Smooth muscle cell (in vitro differentiated cells): ENCODE results near the gene GULP1. TPM values are rescaled to one million over a fixed set of nuclear protein-coding genes. Genes with fewer than 3 reads are reported as not detected.

Experiments
- DNase-seq: peaks from one replicate; lab custom pipeline; 2025; ENCODE audit not compliant: unreplicated experiment; lab: John Stamatoyannopoulos, UW
- H2AFZ ChIP-seq: fragments of 200-600 bp; sonication (generic); 2 replicates; pipeline ENCODE4 v1.6.0; 2016; ENCODE audit warnings: antibody characterized with exemption, low read depth, mild to moderate bottlenecking
- H3F3A ChIP-seq: fragments of 200-600 bp; sonication (generic); 2 replicates; pipeline ENCODE4 v1.6.0; 2017; ENCODE audit warnings: antibody characterized with exemption, low read depth
- H3K27ac ChIP-seq: fragments of 200-600 bp; sonication (generic); 2 replicates; pipeline ENCODE4 v1.5.1; 2016; ENCODE audit warnings: low read depth, mild to moderate bottlenecking
- H3K27me3 ChIP-seq: fragments of 200-600 bp; sonication (generic); 2 replicates; pipeline ENCODE4 v1.6.1; 2016; ENCODE audit warnings: low read depth, mild to moderate bottlenecking
- H3K36me3 ChIP-seq: fragments of 200-600 bp; sonication (generic); 2 replicates; pipeline ENCODE4 v1.5.1; 2016; ENCODE audit warnings: low read depth
- H3K4me1 ChIP-seq: fragments of 200-600 bp; sonication (generic); 2 replicates; pipeline ENCODE4 v1.5.1; 2016; ENCODE audit warnings: low read depth
- H3K4me2 ChIP-seq: fragments of 200-600 bp; sonication (generic); 2 replicates; pipeline ENCODE4 v1.6.0; 2016; ENCODE audit warnings: mild to moderate bottlenecking
- H3K4me3 ChIP-seq: fragments of 200-600 bp; sonication (generic); 2 replicates; pipeline ENCODE4 v1.5.1; 2016; ENCODE audit warnings: mild to moderate bottlenecking
- H3K79me2 ChIP-seq: fragments of 200-600 bp; sonication (generic); 2 replicates; pipeline ENCODE4 v1.6.0; 2016; ENCODE audit warnings: low read depth, mild to moderate bottlenecking
- H3K9ac ChIP-seq: fragments of 200-600 bp; sonication (generic); 2 replicates; pipeline ENCODE4 v1.6.0; 2016; ENCODE audit warnings: low read depth
- H3K9me3 ChIP-seq: fragments of 200-600 bp; sonication (generic); replicated peaks from 2 replicates; pipeline ENCODE4 v1.5.1; 2016; ENCODE audit warnings: low read depth
- H4K20me1 ChIP-seq: fragments of 200-600 bp; sonication (generic); 2 replicates; pipeline ENCODE4 v1.6.0; 2016; ENCODE audit warnings: low read depth
- CTCF ChIP-seq: fragments of 200-600 bp; sonication (generic); IDR thresholded peaks from 2 replicates; pipeline ENCODE4 v1.5.1; 2017; ENCODE audit warnings: borderline replicate concordance, mild to moderate bottlenecking, antibody characterized with exemption; ENCODE audit not compliant: insufficient read depth, poor library complexity, severe bottlenecking
- WGBS: methylation state at CpG from one replicate; pipeline ENCODE4 v1.1.7; 2016; ENCODE audit warnings: low lambda C conversion rate; 5-methylcytosine and 5-hydroxymethylcytosine counted together
- polyA plus RNA-seq: library from polyadenylated mRNA; unstranded; fragments of >200 nt; fragmentation: Nextera tagmentation; extraction: Ambion mirVana; gene quantifications from 2 replicates; pipeline ENCODE4 v1.2.1, GENCODE V29; 2016
- total RNA-seq: library from RNA; depleted of rRNA; stranded (reverse); fragments of >200 nt; gene quantifications from 2 replicates; pipeline ENCODE4 v1.2.3, GENCODE V29; 2014

GULP1 gene
- total and polyA plus RNA-seq, 2 experiments from 2014 or later: 40.2 to 115 TPM

- no peak for DNase-seq
- H3K4me3 ChIP-seq: no peak overlapping the region
- H3K27me3 ChIP-seq: no peaks in the 10 kb centered on the region
- H3K36me3 ChIP-seq: no peaks in the 10 kb centered on the region
- H4K20me1 ChIP-seq: no peaks in the 10 kb centered on the region
- H3K27ac ChIP-seq: no peak overlapping the region
- WGBS: 84% methylated on average over 10 of the region's 10 CpGs
- no peak overlapping the region for H3K9ac ChIP-seq
- no peaks in the 10 kb centered on the region for H3F3A ChIP-seq
- no peak for TF ChIP-seq CTCF
- peaks cover 27% of the 10 kb centered on the region for H3K4me1 ChIP-seq
- H3K79me2 ChIP-seq: peaks cover 6% of the 10 kb centered on the region
- no peak overlapping the region for H2AFZ ChIP-seq
- no peak overlapping the region for H3K4me2 ChIP-seq
- H3K9me3 ChIP-seq: no peaks in the 10 kb centered on the region
Observed at GRCh38 chr2:188276255-188276654, 15.4 kb upstream of the GULP1 start.

GRCh38 chr2:188277786-188278185, 13.9 kb upstream of the GULP1 start:
- Histone ChIP-seq H3K9ac (no peak overlapping the region), H2AFZ (no peak overlapping the region), H4K20me1 (no peaks in the 10 kb centered on the region), H3K36me3 (no peaks in the 10 kb centered on the region), H3F3A (no peaks in the 10 kb centered on the region), H3K79me2 (no peaks in the 10 kb centered on the region), H3K27ac (no peak overlapping the region), H3K4me1 (peaks cover 27% of the 10 kb centered on the region), H3K4me3 (no peak overlapping the region), H3K27me3 (no peaks in the 10 kb centered on the region), H3K4me2 (no peak overlapping the region), H3K9me3 (no peaks in the 10 kb centered on the region)
- DNase-seq: no peak
- TF ChIP-seq CTCF: no peak
- WGBS: 89% methylated on average over 5 of the region's 5 CpGs

- Histone ChIP-seq H3K36me3 (no peaks in the 10 kb centered on the region), H3K79me2 (no peaks in the 10 kb centered on the region), H3K4me3 (peak overlapping the region; percentile 33), H3F3A (no peaks in the 10 kb centered on the region), H3K27ac (no peak overlapping the region), H3K9me3 (no peaks in the 10 kb centered on the region), H3K4me1 (peaks cover 27% of the 10 kb centered on the region), H3K27me3 (no peaks in the 10 kb centered on the region), H4K20me1 (no peaks in the 10 kb centered on the region), H3K9ac (no peak overlapping the region), H3K4me2 (peak overlapping the region; percentile 82), H2AFZ (peak overlapping the region; percentile 74)
- no peak for DNase-seq
- no peak for TF ChIP-seq CTCF
- 28% methylated on average over 11 of the region's 11 CpGs for WGBS
Observed at GRCh38 chr2:188278388-188279092, 13.1 kb upstream of the GULP1 start.

- no peak for DNase-seq
- Histone ChIP-seq H4K20me1 (no peaks in the 10 kb centered on the region), H3K4me1 (peaks cover 27% of the 10 kb centered on the region), H3K9ac (no peak overlapping the region), H3K36me3 (no peaks in the 10 kb centered on the region), H3K4me3 (peak overlapping the region; percentile 33), H3K27ac (no peak overlapping the region), H2AFZ (peak overlapping the region; percentile 74), H3K9me3 (no peaks in the 10 kb centered on the region), H3K79me2 (no peaks in the 10 kb centered on the region), H3K27me3 (no peaks in the 10 kb centered on the region), H3K4me2 (peak overlapping the region; percentile 82), H3F3A (no peaks in the 10 kb centered on the region)
- no peak for TF ChIP-seq CTCF
- 15% methylated on average over 2 of the region's 2 CpGs for WGBS
Observed at GRCh38 chr2:188279093-188279445, 12.6 kb upstream of the GULP1 start.
